Spinal cord (tissue), 10 donors: ENCODE measurements around the gene GPBP1L1. TPM values are rescaled to one million over a fixed set of nuclear protein-coding genes. Genes with fewer than 3 reads are reported as not detected.

Source experiments
- DNase-seq, 6 donors: peaks; one replicate each; pipeline versions ENCODE4 v3.0.0 to v3.0.0-alpha.2; 2013 to 2015; ENCODE audit warnings: low spot score in 6 of 6, low read depth in 4 of 6
- H3K27ac ChIP-seq: one replicate; pipeline ENCODE4 v1.5.1; 2013; ENCODE audit warnings: low read depth, low read length, control low read depth
- H3K27me3 ChIP-seq: one replicate; pipeline ENCODE4 v1.6.1; 2013; ENCODE audit warnings: low read length; ENCODE audit not compliant: control insufficient read depth, insufficient read depth
- H3K36me3 ChIP-seq: one replicate; pipeline ENCODE4 v1.6.1; 2013; ENCODE audit warnings: low read length; ENCODE audit not compliant: control insufficient read depth, insufficient read depth
- H3K4me1 ChIP-seq: one replicate; pipeline ENCODE4 v1.6.1; 2013; ENCODE audit warnings: low read length; ENCODE audit not compliant: control insufficient read depth, insufficient read depth
- H3K4me3 ChIP-seq: one replicate; pipeline ENCODE4 v1.5.1; 2013; ENCODE audit warnings: low read depth, low read length, control low read depth
- H3K9me3 ChIP-seq: one replicate; pipeline ENCODE4 v1.6.1; 2013; ENCODE audit warnings: low read length; ENCODE audit not compliant: control insufficient read depth, insufficient read depth
- WGBS: methylation state at CpG from one replicate; pipeline ENCODE4 v1.1.5; 2013; ENCODE audit warnings: missing lambda C conversion rate; ENCODE audit not compliant: insufficient coverage; 5-methylcytosine and 5-hydroxymethylcytosine counted together
- polyA plus RNA-seq, 2 donors: library from polyadenylated mRNA; unstranded; fragments of 120-200 nt; gene quantifications; one replicate each; pipeline ENCODE4 v1.2.1, GENCODE V29; 2013; ENCODE audit not compliant: insufficient read length in 2 of 2
- small RNA-seq: library from RNA; depleted of rRNA; stranded (forward); fragments of <200 nt; gene quantifications from one replicate; pipeline ENCODE3, GENCODE V24; 2014; ENCODE audit warnings: low replicate concordance
- total RNA-seq, 2 donors: library from RNA; depleted of rRNA in 1 of 2; stranded (reverse); fragments of 120-200 nt in 1 of 2; fragments of >200 nt in 1 of 2; gene quantifications; one replicate each; pipeline versions ENCODE4 v1.2.3 to v1.2.4, GENCODE V29; 2013 to 2014
- donor health status: healthy.

GPBP1L1 gene
- total and polyA plus RNA-seq, 4 donors = 51.0 to 87.0 (median 69.8) TPM

DNA sequence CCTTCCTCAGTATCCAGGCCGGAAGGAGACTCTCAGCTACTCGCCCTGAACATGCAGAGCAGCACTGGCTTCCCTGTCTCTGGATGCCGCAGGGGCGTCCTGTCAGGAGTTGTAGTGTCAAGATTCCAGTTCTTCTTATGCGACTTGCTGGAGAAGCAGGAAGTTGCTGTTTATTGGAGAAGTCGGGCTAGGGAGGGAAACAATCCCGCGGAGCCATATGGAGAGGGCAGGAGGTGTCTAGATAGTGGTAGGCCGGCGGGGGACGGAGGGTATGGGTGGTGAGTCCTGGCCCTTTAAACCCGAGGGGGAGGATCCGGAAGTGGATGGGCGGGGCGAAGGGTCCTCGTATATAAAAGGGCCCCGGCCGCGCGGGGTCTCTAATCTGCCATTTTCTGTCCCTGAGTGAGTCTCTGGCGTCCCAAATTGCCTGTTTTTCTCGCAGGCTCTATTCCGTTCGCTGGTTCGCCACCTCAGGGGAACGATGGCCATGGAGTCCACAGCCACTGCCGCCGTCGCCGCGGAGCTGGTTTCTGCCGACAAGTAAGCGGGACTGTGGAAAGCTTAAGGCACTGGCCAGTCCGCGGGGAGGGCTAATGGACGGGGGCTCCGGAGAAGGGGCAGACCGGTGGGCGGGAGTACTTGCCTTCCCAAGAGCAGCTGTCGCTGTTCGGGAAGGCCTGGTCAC, 102.5 kb downstream of the GPBP1L1 start, which contains the start of gene NASP:
Gene NASP, plus strand, starts transcription at position 376 of the 685 bp plus-strand sequence. Its CDS starts 106 bp downstream, at position 482.
- Histone ChIP-seq H3K27me3 (no peaks in the 10 kb centered on the region), H3K4me1 (peaks cover 20% of the 10 kb centered on the region), H3K4me3 (peak within 1 kb of the TSS; percentile 99), H3K27ac (peak within 1 kb of the TSS; percentile 99), H3K9me3 (no peaks in the 10 kb centered on the region), H3K36me3 (peaks cover 2% of the 10 kb centered on the region)
- peak; percentile 86 to 98 (median 92) for DNase-seq
- WGBS = under 1% methylated on average over 40 of the region's 41 CpGs

DNA sequence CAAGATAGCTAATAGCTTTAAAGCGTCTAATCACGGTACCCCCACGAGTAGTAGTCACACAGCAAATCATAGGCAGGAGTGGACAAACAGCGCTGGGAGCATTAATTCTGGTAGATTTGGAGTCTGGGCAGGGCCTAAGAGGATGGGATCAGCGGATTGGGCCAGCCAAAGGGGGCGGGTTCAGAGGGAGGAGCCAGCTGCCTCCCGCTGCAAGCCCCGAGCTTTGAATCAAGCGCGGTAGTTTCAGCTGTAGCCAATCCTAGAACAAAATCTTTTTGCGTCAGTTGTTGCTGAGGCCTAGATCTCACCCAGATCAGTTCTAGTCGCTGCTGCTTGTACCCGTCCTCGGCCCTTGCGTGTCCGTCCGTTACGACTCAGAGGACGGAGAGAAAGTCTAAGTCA, 103.1 kb downstream of the GPBP1L1 start:
- peak overlapping the region; percentile 99 for H3K27ac ChIP-seq
- peak overlapping the region; percentile 99 for H3K4me3 ChIP-seq
- WGBS = under 1% methylated on average over 19 of the region's 19 CpGs
- no peaks in the 10 kb centered on the region for H3K36me3 ChIP-seq
- H3K27me3 ChIP-seq = no peaks in the 10 kb centered on the region
- no peaks in the 10 kb centered on the region for H3K9me3 ChIP-seq
- peak; percentile 92 to 99 (median 96) for DNase-seq
- H3K4me1 ChIP-seq = peaks cover 20% of the 10 kb centered on the region

Small RNA genes lying within 50 kb of the gene (small RNA-seq; reads per million reads assigned to genes)
- gene AL355480.1 = not detected
- gene AL355480.2 = not detected
- not detected for gene AL355480.3
- not detected for gene AL355480.4

Other genes with a start within 250 kb of the GPBP1L1 start
- 1 to 10 TPM; 5.4 to 7.3 TPM for gene TESK2, start 195.4 kb downstream of the GPBP1L1 start, total RNA-seq
- 1 to 10 TPM; 4.0 to 4.9 TPM for gene TESK2, start 195.4 kb downstream of the GPBP1L1 start, polyA plus RNA-seq
- 1 to 10 TPM; 1.6 to 5.8 TPM for gene CCDC163, start 186.5 kb downstream of the GPBP1L1 start, total RNA-seq
- gene CCDC163, start 186.5 kb downstream of the GPBP1L1 start, polyA plus RNA-seq = 1 to 10 TPM; 2.9 to 8.7 TPM
- gene MMACHC, start 186.2 kb downstream of the GPBP1L1 start, total RNA-seq = 1 to 10 TPM; 2.7 to 6.1 TPM
- gene MMACHC, start 186.2 kb downstream of the GPBP1L1 start, polyA plus RNA-seq = 1 to 10 TPM; 8.8 to 9.9 TPM
- gene PRDX1, start 164.6 kb downstream of the GPBP1L1 start, total RNA-seq = 100 to 1,000 TPM; 474 to 504 TPM
- gene PRDX1, start 164.6 kb downstream of the GPBP1L1 start, polyA plus RNA-seq = 100 to 1,000 TPM; 393 to 481 TPM
- gene AKR1A1, start 135.7 kb downstream of the GPBP1L1 start, total RNA-seq = 100 to 1,000 TPM in 1 of 2 donors, 10 to 100 TPM in 1; 58.9 to 121 TPM
- 100 to 1,000 TPM; 113 to 116 TPM for gene AKR1A1, start 135.7 kb downstream of the GPBP1L1 start, polyA plus RNA-seq
- 10 to 100 TPM; 64.5 to 97.5 TPM for gene NASP, start 102.5 kb downstream of the GPBP1L1 start, total RNA-seq
- gene NASP, start 102.5 kb downstream of the GPBP1L1 start, polyA plus RNA-seq = 100 to 1,000 TPM; 224 to 265 TPM
- 1 to 10 TPM in 1 of 2 donors, not detected in 1; 1.0 TPM for gene CCDC17, start 62.5 kb downstream of the GPBP1L1 start, total RNA-seq
- gene CCDC17, start 62.5 kb downstream of the GPBP1L1 start, polyA plus RNA-seq = 1 to 10 TPM; 1.1 to 1.7 TPM
- gene TMEM69, start 1.6 kb upstream of the GPBP1L1 start, total RNA-seq = 10 to 100 TPM; 14.2 to 24.3 TPM
- 10 to 100 TPM; 27.9 to 30.7 TPM for gene TMEM69, start 1.6 kb upstream of the GPBP1L1 start, polyA plus RNA-seq
- gene IPP, start 64.1 kb upstream of the GPBP1L1 start, total RNA-seq = 10 to 100 TPM; 18.5 to 18.7 TPM
- 10 to 100 TPM; 22.9 to 23.2 TPM for gene IPP, start 64.1 kb upstream of the GPBP1L1 start, polyA plus RNA-seq
- gene MAST2, start 117.1 kb upstream of the GPBP1L1 start, total RNA-seq = 10 to 100 TPM; 28.3 to 34.6 TPM
- 10 to 100 TPM; 57.7 to 75.0 TPM for gene MAST2, start 117.1 kb upstream of the GPBP1L1 start, polyA plus RNA-seq